Neural cell (in vitro differentiated cells): Measurements from ENCODE around the gene MICU1. TPM values are rescaled to one million over a fixed set of nuclear protein-coding genes. Genes with fewer than 3 reads are reported as not detected.
"Not testable (repeated sequence)": the region's sequence is repeated elsewhere in the genome, so short reads cannot be mapped to it uniquely, and the experiment has no call there.

Experiments used
- H2AFZ ChIP-seq: fragments of 200-600, 300-800 bp; sonication (generic), shearing (Covaris generic); 2 replicates; pipeline ENCODE4 v1.6.0; 2014; ENCODE audit warnings: low read depth, mild to moderate bottlenecking, antibody characterized with exemption, low read length, moderate library complexity
- H3F3A ChIP-seq: fragments of 200-600 bp; shearing (Covaris generic); 2 replicates; pipeline ENCODE4 v1.6.1; 2016; ENCODE audit warnings: mild to moderate bottlenecking, moderate library complexity, mixed read lengths, antibody characterized with exemption, low read length; ENCODE audit not compliant: insufficient read depth, poor library complexity, severe bottlenecking
- H3K27ac ChIP-seq: fragments of 200-600, 300-800 bp; sonication (generic), shearing (Covaris generic); 2 replicates; pipeline ENCODE4 v1.5.1; 2014; ENCODE audit warnings: mild to moderate bottlenecking, low read length, moderate library complexity
- H3K27me3 ChIP-seq: fragments of 300-800, 200-600 bp; sonication (generic), shearing (Covaris generic); 2 replicates; pipeline ENCODE4 v1.6.0; 2014; ENCODE audit warnings: mild to moderate bottlenecking, low read depth, low read length, moderate library complexity; ENCODE audit not compliant: insufficient read depth
- H3K36me3 ChIP-seq: fragments of 300-800, 200-600 bp; sonication (generic), shearing (Covaris generic); 2 replicates; pipeline ENCODE4 v1.5.1; 2014; ENCODE audit warnings: mild to moderate bottlenecking, antibody characterized with exemption, low read length, moderate library complexity; ENCODE audit not compliant: insufficient read depth
- H3K4me2 ChIP-seq: fragments of 300-800, 200-600 bp; sonication (generic), shearing (Covaris generic); 2 replicates; pipeline ENCODE4 v1.6.0; 2014; ENCODE audit warnings: mild to moderate bottlenecking, low read length
- H3K4me3 ChIP-seq: fragments of 300-800, 200-600 bp; sonication (generic), shearing (Covaris generic); 2 replicates; pipeline ENCODE4 v1.5.1; 2014; ENCODE audit warnings: mild to moderate bottlenecking, low read length, moderate library complexity
- H3K79me2 ChIP-seq: fragments of 200-600 bp; shearing (Covaris generic); replicated peaks from 2 replicates; pipeline ENCODE4 v1.6.0; 2014; ENCODE audit warnings: mild to moderate bottlenecking, low read length, moderate library complexity; ENCODE audit not compliant: insufficient read depth
- H3K9ac ChIP-seq: fragments of 300-800, 200-600 bp; sonication (generic), shearing (Covaris generic); 2 replicates; pipeline ENCODE4 v1.6.1; 2016; ENCODE audit warnings: mild to moderate bottlenecking, low read length, mixed read lengths
- H3K9me2 ChIP-seq: fragments of 200-600 bp; shearing (Covaris generic); 2 replicates; pipeline ENCODE4 v1.6.1; 2016; ENCODE audit warnings: mild to moderate bottlenecking, low read length, mixed read lengths; ENCODE audit not compliant: insufficient read depth
- H3K9me3 ChIP-seq: fragments of 200-600, 300-800 bp; sonication (generic), shearing (Covaris generic); 2 replicates; pipeline ENCODE4 v1.6.1; 2016; ENCODE audit warnings: mild to moderate bottlenecking, mixed run types, low read length, moderate library complexity, mixed read lengths
- H4K20me1 ChIP-seq: fragments of 200-600 bp; shearing (Covaris generic); 2 replicates; pipeline ENCODE4 v1.6.1; 2016; ENCODE audit warnings: mild to moderate bottlenecking, mixed run types; ENCODE audit not compliant: insufficient read depth
- EP300 ChIP-seq: fragments of 450-650 bp; conservative IDR thresholded peaks from 2 replicates; pipeline ENCODE4 v1.6.1; 2014; ENCODE audit warnings: antibody characterized with exemption, mild to moderate bottlenecking, moderate library complexity; ENCODE audit not compliant: poor library complexity, severe bottlenecking
- EZH2 ChIP-seq: fragments of 200-600, 300-800 bp; shearing (Covaris generic), sonication (generic); IDR thresholded peaks from 2 replicates; pipeline ENCODE4 v1.6.1; 2014; ENCODE audit warnings: antibody characterized with exemption, low read length, borderline replicate concordance, mild to moderate bottlenecking; ENCODE audit not compliant: insufficient read depth, poor library complexity, severe bottlenecking
- MXI1 ChIP-seq: fragments of 450-650 bp; conservative IDR thresholded peaks from 2 replicates; pipeline ENCODE4 v1.6.1; 2014; ENCODE audit warnings: antibody characterized with exemption, mild to moderate bottlenecking; ENCODE audit not compliant: poor library complexity, severe bottlenecking
- POLR2AphosphoS5 ChIP-seq: IDR thresholded peaks from 2 replicates; pipeline ENCODE4 v1.6.1; 2012
- RAD21 ChIP-seq: fragments of 450-650 bp; conservative IDR thresholded peaks from 2 replicates; pipeline ENCODE4 v1.6.1; 2014; ENCODE audit warnings: antibody characterized with exemption, mild to moderate bottlenecking, moderate library complexity
- SMC3 ChIP-seq: fragments of 450-650 bp; conservative IDR thresholded peaks from 2 replicates; pipeline ENCODE4 v1.6.1; 2014; ENCODE audit warnings: antibody characterized with exemption, mild to moderate bottlenecking, moderate library complexity; ENCODE audit not compliant: poor library complexity
- TAF1 ChIP-seq: IDR thresholded peaks from 2 replicates; pipeline ENCODE4 v1.6.1; 2012; ENCODE audit warnings: low read depth
- polyA plus RNA-seq: library from polyadenylated mRNA; depleted of rRNA; stranded (reverse); fragments of >200 nt; gene quantifications from 2 replicates; pipeline ENCODE4 v1.2.3, GENCODE V29; 2014
- TF ChIP-seq, protein P1 (sequence below): IDR thresholded peaks from 2 replicates; pipeline ENCODE4 v1.6.1; 2012; ENCODE audit warnings: borderline replicate concordance
- TF ChIP-seq, protein P2 (sequence below): fragments of 450-650 bp; IDR thresholded peaks from 2 replicates; pipeline ENCODE4 v1.5.1; 2014; ENCODE audit warnings: antibody characterized with exemption, mild to moderate bottlenecking, moderate library complexity; ENCODE audit not compliant: poor library complexity, severe bottlenecking

MICU1 gene
- polyA plus RNA-seq, 1 donor from 2014 or later: 86.0 TPM

DNA sequence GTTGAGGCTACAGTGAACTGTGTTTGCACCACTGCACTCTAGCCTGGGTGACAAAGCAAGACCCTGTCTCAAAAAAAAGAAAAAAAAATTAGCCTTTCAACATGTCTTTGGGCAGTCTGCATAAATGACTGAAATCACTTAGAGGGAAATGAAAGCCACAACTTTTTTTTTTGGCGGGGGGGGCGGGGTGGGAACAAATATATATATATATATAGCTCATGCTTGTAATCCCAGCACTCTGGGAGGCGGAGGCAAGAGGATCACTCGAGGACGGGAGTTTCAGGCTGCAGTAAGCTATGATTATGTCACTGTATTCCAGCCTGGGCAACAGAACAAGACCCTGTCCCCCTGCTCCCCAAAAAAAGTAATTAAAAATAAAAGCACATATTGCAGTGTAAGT is 23.4 kb upstream of the MICU1 start:
- H3K27me3 ChIP-seq: no peaks in the 10 kb centered on the region
- H3F3A ChIP-seq: no peaks in the 10 kb centered on the region
- no peak for TF ChIP-seq POLR2AphosphoS5
- TF ChIP-seq SMC3: no peak
- TF ChIP-seq, protein P1, sequence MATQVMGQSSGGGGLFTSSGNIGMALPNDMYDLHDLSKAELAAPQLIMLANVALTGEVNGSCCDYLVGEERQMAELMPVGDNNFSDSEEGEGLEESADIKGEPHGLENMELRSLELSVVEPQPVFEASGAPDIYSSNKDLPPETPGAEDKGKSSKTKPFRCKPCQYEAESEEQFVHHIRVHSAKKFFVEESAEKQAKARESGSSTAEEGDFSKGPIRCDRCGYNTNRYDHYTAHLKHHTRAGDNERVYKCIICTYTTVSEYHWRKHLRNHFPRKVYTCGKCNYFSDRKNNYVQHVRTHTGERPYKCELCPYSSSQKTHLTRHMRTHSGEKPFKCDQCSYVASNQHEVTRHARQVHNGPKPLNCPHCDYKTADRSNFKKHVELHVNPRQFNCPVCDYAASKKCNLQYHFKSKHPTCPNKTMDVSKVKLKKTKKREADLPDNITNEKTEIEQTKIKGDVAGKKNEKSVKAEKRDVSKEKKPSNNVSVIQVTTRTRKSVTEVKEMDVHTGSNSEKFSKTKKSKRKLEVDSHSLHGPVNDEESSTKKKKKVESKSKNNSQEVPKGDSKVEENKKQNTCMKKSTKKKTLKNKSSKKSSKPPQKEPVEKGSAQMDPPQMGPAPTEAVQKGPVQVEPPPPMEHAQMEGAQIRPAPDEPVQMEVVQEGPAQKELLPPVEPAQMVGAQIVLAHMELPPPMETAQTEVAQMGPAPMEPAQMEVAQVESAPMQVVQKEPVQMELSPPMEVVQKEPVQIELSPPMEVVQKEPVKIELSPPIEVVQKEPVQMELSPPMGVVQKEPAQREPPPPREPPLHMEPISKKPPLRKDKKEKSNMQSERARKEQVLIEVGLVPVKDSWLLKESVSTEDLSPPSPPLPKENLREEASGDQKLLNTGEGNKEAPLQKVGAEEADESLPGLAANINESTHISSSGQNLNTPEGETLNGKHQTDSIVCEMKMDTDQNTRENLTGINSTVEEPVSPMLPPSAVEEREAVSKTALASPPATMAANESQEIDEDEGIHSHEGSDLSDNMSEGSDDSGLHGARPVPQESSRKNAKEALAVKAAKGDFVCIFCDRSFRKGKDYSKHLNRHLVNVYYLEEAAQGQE: no peak
- no peak for TF ChIP-seq RAD21
- TF ChIP-seq, protein P2, sequence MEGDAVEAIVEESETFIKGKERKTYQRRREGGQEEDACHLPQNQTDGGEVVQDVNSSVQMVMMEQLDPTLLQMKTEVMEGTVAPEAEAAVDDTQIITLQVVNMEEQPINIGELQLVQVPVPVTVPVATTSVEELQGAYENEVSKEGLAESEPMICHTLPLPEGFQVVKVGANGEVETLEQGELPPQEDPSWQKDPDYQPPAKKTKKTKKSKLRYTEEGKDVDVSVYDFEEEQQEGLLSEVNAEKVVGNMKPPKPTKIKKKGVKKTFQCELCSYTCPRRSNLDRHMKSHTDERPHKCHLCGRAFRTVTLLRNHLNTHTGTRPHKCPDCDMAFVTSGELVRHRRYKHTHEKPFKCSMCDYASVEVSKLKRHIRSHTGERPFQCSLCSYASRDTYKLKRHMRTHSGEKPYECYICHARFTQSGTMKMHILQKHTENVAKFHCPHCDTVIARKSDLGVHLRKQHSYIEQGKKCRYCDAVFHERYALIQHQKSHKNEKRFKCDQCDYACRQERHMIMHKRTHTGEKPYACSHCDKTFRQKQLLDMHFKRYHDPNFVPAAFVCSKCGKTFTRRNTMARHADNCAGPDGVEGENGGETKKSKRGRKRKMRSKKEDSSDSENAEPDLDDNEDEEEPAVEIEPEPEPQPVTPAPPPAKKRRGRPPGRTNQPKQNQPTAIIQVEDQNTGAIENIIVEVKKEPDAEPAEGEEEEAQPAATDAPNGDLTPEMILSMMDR: no peak
- TF ChIP-seq EZH2: no peak
- TF ChIP-seq MXI1: no peak
- TF ChIP-seq TAF1: no peak
- TF ChIP-seq EP300: no peak
- H3K9ac ChIP-seq: no peak overlapping the region
- H3K36me3 ChIP-seq: no peaks in the 10 kb centered on the region
- no peak overlapping the region for H3K4me3 ChIP-seq
- H3K27ac ChIP-seq: no peak overlapping the region
- H3K9me2 ChIP-seq: no peaks in the 10 kb centered on the region
- no peak overlapping the region for H3K4me2 ChIP-seq
- no peaks in the 10 kb centered on the region for H4K20me1 ChIP-seq
- H3K79me2 ChIP-seq: no peaks in the 10 kb centered on the region
- H2AFZ ChIP-seq: no peak overlapping the region
- no peaks in the 10 kb centered on the region for H3K9me3 ChIP-seq

DNA sequence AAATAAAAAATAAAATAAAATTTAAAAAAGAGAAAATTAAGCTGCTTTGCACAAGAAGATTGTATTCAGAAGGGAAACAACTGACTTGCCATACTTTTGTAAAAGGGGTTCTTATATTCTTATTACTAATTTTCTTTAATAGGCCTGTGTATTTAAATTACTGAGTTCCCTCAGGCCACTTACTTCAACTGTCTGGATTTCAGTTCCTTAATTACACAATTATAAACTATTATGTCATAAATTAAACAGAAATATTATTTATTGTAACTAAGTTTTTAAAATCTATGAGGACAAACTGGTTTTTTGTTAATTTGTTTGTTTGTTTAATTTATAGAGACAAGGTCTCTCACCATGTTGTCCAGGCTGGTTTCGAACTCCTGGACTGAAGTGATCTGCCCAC is 22.4 kb upstream of the MICU1 start:
- TF ChIP-seq MXI1 (no peak), RAD21 (no peak), TAF1 (no peak), SMC3 (no peak), POLR2AphosphoS5 (no peak), EZH2 (no peak)
- TF ChIP-seq, protein P2: no peak
- no peaks in the 10 kb centered on the region for H3K9me2 ChIP-seq

DNA sequence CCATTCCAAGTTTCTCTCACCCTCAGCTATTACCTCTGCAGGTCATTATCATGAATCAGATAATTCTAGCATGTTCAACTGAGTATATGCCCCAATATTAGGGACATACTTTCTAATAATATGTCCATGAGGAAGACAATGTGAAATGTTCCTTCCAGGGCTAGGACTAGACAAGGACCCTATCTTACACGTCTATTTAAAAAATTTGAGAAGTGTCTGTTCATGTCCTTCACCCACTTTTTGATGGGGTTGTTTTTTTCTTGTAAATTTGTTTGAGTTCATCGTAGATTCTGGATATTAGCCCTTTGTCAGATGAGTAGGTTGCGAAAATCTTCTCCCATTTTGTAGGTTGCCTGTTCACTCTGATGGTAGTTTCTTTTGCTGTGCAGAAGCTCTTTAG is 21.1 kb upstream of the MICU1 start:
- not testable (repeated sequence) for H3K36me3 ChIP-seq, H3K27me3 ChIP-seq, H3K27ac ChIP-seq, H3K9ac ChIP-seq, H3K4me2 ChIP-seq, H3K9me3 ChIP-seq, H3F3A ChIP-seq, H3K4me3 ChIP-seq, H3K79me2 ChIP-seq, H2AFZ ChIP-seq, H4K20me1 ChIP-seq, H3K9me2 ChIP-seq

More for the DNA sequence above, 22.4 kb upstream of the MICU1 start:
- Histone ChIP-seq H3K9ac (no peak overlapping the region), H3K27me3 (no peaks in the 10 kb centered on the region), H3F3A (no peaks in the 10 kb centered on the region), H3K9me3 (no peaks in the 10 kb centered on the region), H3K79me2 (no peaks in the 10 kb centered on the region), H3K4me3 (no peak overlapping the region), H2AFZ (no peak overlapping the region), H3K4me2 (no peak overlapping the region), H4K20me1 (no peaks in the 10 kb centered on the region), H3K36me3 (no peaks in the 10 kb centered on the region), H3K27ac (no peak overlapping the region)
